ENCODE measurements around the gene C8G. TPM values are rescaled to one million over a fixed set of nuclear protein-coding genes. Genes with fewer than 3 reads are reported as not detected.

C8G gene
- total and polyA plus RNA-seq, 9 of the 15 experiments (the other 6 are each of a cell fraction or from before 2014, with no cell fraction given): 0.35 to 5.9 (median 2.7) TPM; not detected in 2

GRCh38 chr9:136954270-136955083 is 9.4 kb downstream of the C8G start:
- no peak overlapping the region for H3K9ac ChIP-seq (ENCODE audit: insufficient read depth in 1 of 2, low read depth in 2 of 2, low read length in 2 of 2)
- CTCF ChIA-PET (ENCODE audit: low intra/inter-chr PET ratio): no interaction called here
- ATAC-seq (no peak), FAIRE-seq (no peak), DNase-seq (ENCODE audit: extremely low read depth in 1 of 4, low spot score in 3 of 4) (no peak)
- no peaks in the 10 kb centered on the region for H3K79me2 ChIP-seq (ENCODE audit: control insufficient read depth, insufficient read depth, low read length)
- H3K36me3 ChIP-seq (ENCODE audit: control insufficient read depth, insufficient read depth, low read length): no peaks in the 10 kb centered on the region
- in situ Hi-C loops (cut with MboI): no loop called here
- TF ChIP-seq HOMEZ (CRISPR knock-in tag; IDR thresholded peaks at IDR 0.05): no peak
- no peak for TF ChIP-seq HNRNPUL1 (IDR thresholded peaks at IDR 0.05; ENCODE audit: low read length)
- TF ChIP-seq KHSRP (IDR thresholded peaks at IDR 0.05): no peak
- TF ChIP-seq YBX1 (IDR thresholded peaks at IDR 0.05): no peak
- TF ChIP-seq AFF1 (IDR thresholded peaks at IDR 0.05; ENCODE audit: low read depth in 1 of 2, partially characterized antibody in 2 of 2): no peak
- no peak for TF ChIP-seq SNRNP70 (optimal IDR thresholded peaks at IDR 0.05; ENCODE audit: low read depth, low read length)
- no peak for TF ChIP-seq SPI1 (IDR thresholded peaks at IDR 0.05; ENCODE audit: borderline replicate concordance, low read depth, low read length)
- no peak for TF ChIP-seq ZNF518B (CRISPR knock-in tag; IDR thresholded peaks at IDR 0.05)
- TF ChIP-seq HDGF (IDR thresholded peaks at IDR 0.05): no peak
- TF ChIP-seq ZNF644 (tag; IDR thresholded peaks at IDR 0.05; ENCODE audit: low read depth): no peak
- POLR2A ChIA-PET: interaction anchor here (1.0 kb wide), 1 partner anchor 19 kb away, joined by 6 read pairs; no protein-coding TSS in a partner anchor
- no peak overlapping the region for H3K4me2 ChIP-seq (ENCODE audit: insufficient read depth, low read length)
- H4K20me1 ChIP-seq (replicated peaks; ENCODE audit: control insufficient read depth, insufficient read depth, low read length): 0 out of 2 replicates have a peak, but pooled peaks cover 4% of the 10 kb centered on the region
- peaks cover 2 to 7% of the 10 kb centered on the region in 2 experiments; a peak in 3 of 5 replicates for H3K27me3 ChIP-seq (ENCODE audit: control insufficient read depth in 2 of 2, insufficient read depth in 2 of 2, low read length in 2 of 2)
- H3K9me1 ChIP-seq (ENCODE audit: control insufficient read depth, insufficient read depth, low read length): no peaks in the 10 kb centered on the region
- BruUV-seq (replicated peaks): no TSS peak
- 9% methylated on average over 13 of the region's 25 CpGs for WGBS (ENCODE audit: insufficient coverage, low coverage, missing lambda C conversion rate)
- no peak overlapping the region for H3K27ac ChIP-seq (ENCODE audit: extremely low read depth, low read depth, low read length)
- intact Hi-C loops (cut with micrococcal nuclease): no loop called here
- H2AFZ ChIP-seq (ENCODE audit: low read depth, low read length): no peak overlapping the region
- H3K4me3 ChIP-seq: no peak overlapping the region
- peaks cover 0 to 65% of the 10 kb centered on the region in 2 experiments; a peak in 4 of 5 replicates for H3K4me1 ChIP-seq (replicated peaks in 1 of 2; ENCODE audit: control insufficient read depth in 2 of 2, insufficient read depth in 2 of 2, low read length in 2 of 2)
- no peaks in the 10 kb centered on the region for H3K9me3 ChIP-seq (replicated peaks; ENCODE audit: control insufficient read depth, insufficient read depth, low read depth, low read length)
